Right ventricle myocardium superior (tissue), 1 donor: ENCODE data around the gene SSH2. TPM values are rescaled to one million over a fixed set of nuclear protein-coding genes. Genes with fewer than 3 reads are reported as not detected.

Source experiments
- ATAC-seq: fragments of 200-7000 bp; cut with Tn5 transposase; one replicate; pipeline ENCODE4 v1.9.1; 2020; ENCODE audit warnings: mild to moderate bottlenecking; ENCODE audit not compliant: poor library complexity
- DNase-seq: peaks from one replicate; pipeline ENCODE4 v3.0.0-alpha.2; 2020
- intact Hi-C: fragments of 100-400 bp; cut with DNase I; formaldehyde crosslinking; loops from one replicate; pipeline ENCODE4 v1.11.2; 2022
- total RNA-seq: library from RNA; stranded (reverse); fragmentation: NEBNext Ultra II Directional; extraction: Animal tissue kit (Norgen Biotek cat#: 25700); gene quantifications from one replicate; pipeline ENCODE4 v1.2.1, GENCODE V29; 2021
- donor health status: DM: no; HTN: yes; CAD: no; lungs with severe emphysema.

Gene SSH2
- total RNA-seq, 1 donor from 2014 or later, result 31.3 TPM

DNA sequence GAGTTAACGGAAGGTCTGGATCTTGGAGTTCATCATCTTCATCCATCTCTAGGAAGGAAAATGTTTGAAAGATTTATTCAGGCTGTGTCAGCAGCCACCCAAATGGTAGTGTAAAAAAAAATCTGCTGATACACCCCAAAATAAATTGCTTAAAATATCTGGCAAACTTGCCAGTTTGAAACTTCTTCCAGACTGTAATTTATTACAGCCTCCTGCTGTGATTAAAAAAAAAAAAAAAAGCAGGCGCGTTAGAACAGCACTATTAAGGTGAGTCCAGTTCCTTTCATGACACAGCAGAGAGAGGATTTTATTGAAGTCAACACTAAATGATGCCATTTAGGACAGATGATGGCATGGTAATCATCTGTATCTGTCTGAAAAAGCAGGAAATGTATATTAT is 166.8 kb downstream of the SSH2 start:
- intact Hi-C loops, result loop anchor here (5.0 kb wide), 1 partner anchor 116 kb away; no protein-coding TSS in a partner anchor
- DNase-seq (no peak), ATAC-seq (no peak)

DNA sequence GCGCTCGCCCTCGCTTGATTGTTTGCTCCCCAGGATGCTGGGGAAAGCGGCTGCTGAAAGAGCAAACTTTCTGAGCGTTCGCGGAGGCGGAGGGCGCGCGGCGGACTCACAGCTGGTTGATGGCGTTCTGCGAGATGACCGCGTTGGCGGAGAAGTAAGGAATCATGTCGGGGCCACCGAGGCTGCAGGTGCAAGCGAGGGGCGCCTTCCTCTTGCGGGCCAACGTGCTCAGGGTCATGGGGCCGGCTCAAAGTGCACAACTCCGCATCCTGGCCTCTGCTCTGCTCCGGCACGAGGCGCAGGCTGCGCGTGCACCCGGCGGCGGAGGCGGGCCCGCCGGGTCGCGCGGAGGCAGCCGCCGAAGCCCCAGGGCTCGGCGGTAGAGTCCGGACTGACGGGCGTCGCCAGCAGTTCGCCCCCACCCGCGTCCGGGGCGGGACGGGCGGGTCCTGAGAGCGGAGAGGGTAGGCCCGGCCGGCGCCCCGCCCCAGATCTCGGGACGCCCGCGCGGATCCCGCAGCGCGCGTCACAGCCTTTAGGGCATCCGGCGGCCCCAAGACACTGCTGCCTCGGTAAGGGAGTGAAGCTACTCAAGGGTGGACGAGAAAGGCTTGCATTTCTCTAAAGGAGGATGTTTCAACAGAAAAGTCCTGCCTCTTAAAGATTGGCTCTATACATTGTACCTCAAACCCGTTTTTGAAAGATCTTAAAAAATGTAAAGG is 168.8 kb downstream of the SSH2 start:
- peak; percentile 97 for ATAC-seq
- intact Hi-C loops, result loop anchor here (5.0 kb wide), 1 partner anchor 114 kb away; no protein-coding TSS in a partner anchor
- peak; percentile 97 for DNase-seq

DNA sequence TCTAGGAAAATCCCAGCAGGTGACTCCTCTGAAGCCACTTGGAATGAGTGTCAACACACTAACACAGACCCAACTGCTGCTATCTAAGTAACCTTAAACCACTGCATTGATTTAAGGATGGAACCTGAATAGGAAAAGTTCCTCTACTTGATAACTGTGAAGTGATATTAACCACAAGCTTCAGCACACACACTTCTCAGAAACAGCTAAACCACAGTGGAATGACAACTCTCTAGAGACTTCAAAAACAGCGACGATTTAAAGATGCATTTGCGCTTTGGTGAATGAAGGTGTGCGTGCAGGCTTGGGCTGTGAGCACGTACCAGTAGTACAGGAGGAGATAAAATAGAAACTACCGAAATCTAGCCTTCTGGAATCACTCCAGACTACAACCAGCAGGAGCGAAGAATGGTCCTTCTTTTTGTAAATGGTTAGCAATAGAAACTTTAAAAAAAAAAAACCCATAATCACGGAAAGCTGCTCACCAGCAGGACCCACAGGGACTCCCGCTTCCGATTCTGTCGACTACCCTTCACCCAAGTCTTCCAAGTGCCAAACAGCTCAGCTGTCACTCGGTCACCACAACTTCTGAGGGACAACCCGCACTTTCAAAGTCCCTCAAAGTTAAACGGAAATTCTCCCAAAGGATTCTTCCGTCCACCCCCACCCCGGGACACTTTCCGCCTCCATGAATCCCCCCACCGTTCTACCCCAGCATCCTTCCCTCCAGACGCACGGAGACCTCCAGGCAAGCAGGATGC is 169.6 kb downstream of the SSH2 start:
- no peak for DNase-seq
- intact Hi-C loops, result loop anchor here (5.0 kb wide), 1 partner anchor 113 kb away; no protein-coding TSS in a partner anchor

DNA sequence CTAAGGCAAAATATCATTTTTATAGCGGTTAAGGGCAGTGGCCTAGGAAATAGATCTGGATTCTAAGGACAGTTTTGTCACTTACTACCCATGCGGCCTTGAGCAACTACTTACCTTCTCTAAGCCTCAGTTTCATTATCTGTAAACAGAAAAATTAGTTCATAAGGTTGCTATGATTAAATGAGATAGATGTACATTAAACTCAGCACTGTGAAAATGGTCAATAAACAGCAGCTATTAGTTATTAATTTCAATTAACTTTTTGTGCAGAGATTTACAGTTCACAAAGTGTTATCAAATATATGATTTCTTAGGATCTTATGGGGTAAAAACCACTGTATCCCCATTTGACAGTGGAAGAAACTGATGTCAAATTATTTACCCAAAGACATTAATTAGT is 171.8 kb downstream of the SSH2 start:
- DNase-seq (no peak), ATAC-seq (no peak)
- intact Hi-C loops, result no loop called here

More for the DNA sequence above, 169.6 kb downstream of the SSH2 start:
- peak; percentile 45 for ATAC-seq

DNA sequence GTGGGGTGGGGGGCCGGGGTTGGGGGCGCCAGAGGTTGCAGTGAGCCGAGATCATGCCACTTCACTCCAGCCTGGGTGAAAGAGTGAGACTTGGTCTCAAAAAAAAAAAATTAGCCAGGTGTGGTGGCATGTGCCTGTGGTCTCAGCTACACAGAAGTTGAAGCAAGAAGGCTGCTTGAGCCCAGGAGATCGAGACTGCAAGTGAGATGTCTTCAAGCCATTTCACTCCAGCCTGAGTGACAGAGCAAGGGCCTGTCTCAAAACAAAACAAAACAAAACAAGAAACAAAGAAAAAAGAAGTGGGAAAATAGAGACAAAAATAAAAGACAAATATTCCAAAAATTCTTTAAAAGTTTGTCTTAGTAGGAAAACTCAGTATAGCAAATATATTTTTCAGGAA is 172.2 kb downstream of the SSH2 start:
- DNase-seq, result no peak
- intact Hi-C loops, result no loop called here
- ATAC-seq, result no peak

DNA sequence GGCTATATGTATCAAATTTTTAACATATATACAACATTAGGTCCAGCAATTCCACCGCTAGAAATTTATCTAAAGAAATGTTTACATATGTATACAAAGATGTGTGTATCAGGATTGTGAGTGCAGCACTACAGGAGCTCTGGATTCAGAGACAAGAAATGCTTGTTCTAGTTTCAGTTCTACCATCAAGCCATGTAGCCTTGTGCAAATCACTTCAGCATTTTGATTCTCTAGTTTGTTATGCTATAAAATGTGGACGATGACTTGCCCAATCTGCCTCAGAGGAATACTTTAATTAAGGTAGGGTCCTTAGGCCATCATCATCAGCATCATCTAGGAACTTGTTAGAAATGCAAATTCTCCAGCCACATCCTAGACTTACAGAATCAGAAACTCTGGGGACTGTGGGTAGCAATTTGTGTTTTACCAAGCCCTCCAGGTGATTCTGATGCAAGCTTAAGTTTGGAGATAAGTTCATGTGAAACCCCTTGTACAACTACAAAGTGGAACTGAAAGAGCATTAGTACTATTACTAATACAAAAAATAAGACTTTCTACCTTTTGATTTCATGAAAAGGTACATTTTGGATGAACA is 176.1 kb downstream of the SSH2 start:
- intact Hi-C loops, result no loop called here
- ATAC-seq, result no peak
- DNase-seq, result no peak

DNA sequence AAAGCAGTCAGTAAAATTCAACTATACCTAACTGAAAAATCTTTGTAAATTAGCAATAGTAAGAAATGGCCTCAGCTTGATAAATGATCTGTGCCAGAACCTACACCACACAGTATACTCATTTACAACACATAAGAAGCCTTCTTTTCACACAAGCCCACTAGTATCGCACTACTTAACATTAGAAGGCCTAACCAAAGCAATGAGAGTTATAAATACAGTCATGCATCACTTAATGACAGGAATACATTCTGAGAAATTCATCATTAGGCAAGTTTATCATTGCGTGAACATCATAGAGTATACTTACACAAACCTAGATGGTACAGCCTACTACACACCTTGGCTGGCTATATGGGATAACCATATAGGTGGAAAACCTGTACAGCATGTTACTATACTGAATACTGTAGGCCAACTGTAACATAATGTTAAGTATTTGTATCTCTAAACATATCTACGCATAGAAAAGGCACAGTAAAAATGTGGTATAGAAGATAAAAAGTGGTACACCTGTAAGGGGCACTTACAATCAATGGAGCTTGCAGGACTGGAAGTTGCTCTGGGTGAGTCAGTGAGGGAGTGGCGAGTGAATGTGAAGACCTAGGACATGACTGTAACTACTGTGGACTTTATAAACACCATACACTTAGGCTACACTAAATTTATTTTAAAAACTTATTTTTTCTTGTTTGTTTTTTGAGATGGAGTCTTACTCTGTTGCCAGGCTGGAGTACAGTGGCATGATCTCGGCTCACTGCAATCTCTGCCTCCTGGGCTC is 180.8 kb downstream of the SSH2 start:
- intact Hi-C loops, result loop anchor here (10.0 kb wide), 1 partner anchor 54 kb away; no protein-coding TSS in a partner anchor
- DNase-seq, result no peak
- ATAC-seq, result no peak

DNA sequence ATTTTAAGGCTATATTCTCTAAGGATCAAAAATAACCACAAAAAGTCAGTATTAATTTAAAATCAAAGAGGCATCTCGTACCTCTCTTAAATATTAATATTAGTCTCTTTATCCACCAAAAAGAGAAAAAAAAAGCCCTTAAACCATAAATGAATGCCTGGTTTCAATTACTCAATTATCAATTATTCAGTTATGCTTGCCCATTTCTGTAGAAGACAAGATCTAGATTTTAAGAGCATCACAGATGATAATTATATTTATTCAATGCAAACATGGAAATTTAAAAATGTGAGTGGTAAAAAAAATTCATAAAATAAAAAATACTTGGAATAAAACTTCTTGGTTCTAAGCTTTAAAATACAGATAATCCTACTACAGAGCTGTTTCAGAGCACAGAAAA is 181.6 kb downstream of the SSH2 start:
- intact Hi-C loops, result loop anchor here (10.0 kb wide), 1 partner anchor 54 kb away; no protein-coding TSS in a partner anchor
- ATAC-seq (no peak), DNase-seq (no peak)

DNA sequence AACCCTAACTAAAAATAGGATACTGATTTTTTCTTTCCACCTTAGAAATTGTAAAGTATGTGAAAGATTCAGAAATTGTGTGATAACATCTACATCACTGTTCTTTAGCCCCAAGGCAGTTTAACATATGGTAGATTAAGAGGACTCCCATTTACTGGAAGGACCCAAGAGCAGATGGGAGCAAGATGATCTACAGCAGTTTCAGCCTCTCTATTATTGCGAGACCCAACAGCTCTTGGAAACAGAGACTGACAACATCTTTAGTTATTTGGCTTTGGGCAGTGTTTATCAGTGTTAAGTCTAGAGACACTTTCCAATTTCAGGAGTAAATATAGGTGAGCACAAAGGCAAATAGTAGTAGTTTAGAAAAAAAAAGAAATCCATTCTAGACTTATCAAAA is 182.4 kb downstream of the SSH2 start:
- intact Hi-C loops, result loop anchor here (10.0 kb wide), 1 partner anchor 53 kb away; no protein-coding TSS in a partner anchor
- no peak for ATAC-seq

DNA sequence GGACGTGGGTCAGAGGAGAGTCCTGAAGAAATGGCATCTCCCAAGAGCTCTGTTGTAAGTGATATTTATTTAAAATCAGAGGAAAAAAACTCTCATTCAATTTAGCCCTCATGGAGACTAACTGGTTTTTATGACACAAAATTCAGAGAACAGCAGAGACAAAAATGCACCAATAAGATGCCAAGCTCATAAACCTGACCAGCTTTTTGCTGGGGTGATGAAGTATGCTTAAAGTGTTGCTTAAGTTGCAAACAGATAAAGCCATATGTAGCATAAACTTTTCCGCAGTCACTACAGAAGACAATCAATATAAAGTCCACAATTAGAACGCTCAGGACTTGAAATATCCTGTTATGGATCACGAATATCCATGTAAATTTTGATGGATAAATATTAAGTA is 183.4 kb downstream of the SSH2 start:
- no peak for DNase-seq
- intact Hi-C loops, result loop anchor here (10.0 kb wide), 1 partner anchor 52 kb away; no protein-coding TSS in a partner anchor
- ATAC-seq, result no peak

More for the DNA sequence above, 182.4 kb downstream of the SSH2 start:
- no peak for DNase-seq

DNA sequence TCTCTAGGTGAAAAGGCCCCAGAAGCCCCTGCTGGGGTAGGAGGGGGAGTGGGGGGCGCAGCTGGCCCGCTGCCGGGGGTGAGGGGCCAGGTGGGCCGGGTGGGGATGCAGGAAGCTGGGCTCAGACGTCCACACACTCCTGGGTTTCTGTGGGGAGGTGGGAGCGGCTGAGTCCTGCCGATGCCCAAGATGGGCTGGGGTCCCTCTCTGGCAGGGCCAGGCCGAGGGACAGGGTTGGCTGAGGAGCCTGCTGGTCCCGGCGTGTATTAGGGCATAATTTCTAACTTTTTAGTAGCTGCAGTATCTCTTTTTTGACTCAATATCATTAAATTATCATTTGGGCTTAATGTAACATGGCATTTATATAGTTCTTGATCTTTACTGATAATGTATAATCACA is 185.9 kb downstream of the SSH2 start:
- ATAC-seq (peak; percentile 41), DNase-seq (no peak)
- intact Hi-C loops, result loop anchor here (10.0 kb wide), 1 partner anchor 49 kb away; no protein-coding TSS in a partner anchor

DNA sequence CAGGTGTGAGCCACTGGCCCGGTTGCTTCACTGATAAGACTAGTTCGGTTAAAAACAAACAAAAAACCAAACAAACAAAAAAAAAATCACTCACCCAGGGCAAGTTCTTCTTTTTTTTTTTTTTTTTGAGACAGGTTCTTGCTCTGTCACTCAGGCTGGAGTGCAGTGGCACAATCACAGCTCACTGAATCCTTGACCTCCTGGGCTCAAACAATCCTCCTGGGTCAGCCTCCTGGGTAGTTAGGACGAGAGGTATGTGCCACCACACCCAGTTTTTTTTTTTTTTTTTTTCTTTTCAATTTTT is 187.9 kb downstream of the SSH2 start:
- DNase-seq, result no peak
- ATAC-seq, result no peak
- intact Hi-C loops, result loop anchor here (10.0 kb wide), 1 partner anchor 47 kb away; no protein-coding TSS in a partner anchor

DNA sequence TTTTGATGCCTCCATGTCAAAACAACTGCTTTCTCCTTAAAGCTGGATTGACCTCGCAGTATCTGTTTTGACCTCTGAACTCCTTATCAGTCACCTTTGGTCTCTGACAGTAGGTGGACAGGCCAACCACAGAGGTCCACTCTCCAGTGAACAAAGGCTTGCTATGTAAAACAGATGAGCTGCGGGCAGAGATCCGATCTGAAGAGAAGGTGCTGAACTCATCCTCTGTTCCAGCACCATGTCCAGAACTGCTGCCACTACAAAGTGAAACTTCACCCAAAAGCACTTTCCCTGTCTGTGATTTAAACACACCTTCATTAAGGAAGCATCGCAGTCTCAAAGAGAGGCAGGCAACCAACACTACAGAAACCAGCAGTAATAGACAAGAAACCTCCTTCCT is 190.0 kb downstream of the SSH2 start:
- DNase-seq (no peak), ATAC-seq (peak; percentile 21)
- intact Hi-C loops, result loop anchor here (10.0 kb wide), 1 partner anchor 45 kb away; no protein-coding TSS in a partner anchor

DNA sequence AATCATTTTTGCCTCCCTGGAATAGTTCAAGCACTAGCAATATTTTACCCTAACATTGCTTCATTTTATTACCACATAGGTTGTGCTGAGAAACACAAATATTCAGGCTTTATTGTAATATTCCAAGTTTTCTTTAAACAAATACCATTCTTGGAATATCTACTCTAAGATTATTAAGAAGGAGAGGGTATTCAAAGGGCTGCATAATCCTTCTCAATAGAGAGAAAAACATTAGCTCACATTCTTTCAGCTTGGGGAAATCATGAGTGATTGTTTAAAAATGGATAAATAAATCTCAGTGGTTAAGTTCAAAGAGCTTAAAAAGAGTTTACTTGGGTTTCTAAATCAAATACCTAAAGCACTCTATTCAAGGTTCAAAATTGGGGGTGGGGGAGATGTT is 195.4 kb downstream of the SSH2 start:
- intact Hi-C loops, result no loop called here
- ATAC-seq (no peak), DNase-seq (no peak)

DNA sequence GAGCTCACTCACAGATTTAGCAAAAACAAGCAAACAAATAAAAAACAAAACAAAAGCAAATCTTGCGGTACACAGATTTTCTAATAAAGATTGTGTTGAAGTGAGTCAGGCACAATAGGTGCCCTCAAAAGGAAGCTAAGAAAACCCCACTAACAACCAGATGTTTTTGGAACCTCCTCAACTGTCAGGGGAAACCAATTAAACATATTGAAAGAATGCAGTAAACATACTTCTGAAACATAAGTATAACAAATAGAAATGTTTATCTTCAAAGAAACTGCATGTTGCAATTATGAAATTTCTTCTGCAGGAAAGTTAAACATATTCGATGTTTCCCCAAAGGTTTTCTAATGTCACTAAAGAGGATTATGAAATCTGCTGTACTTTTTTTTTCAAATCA is 196.9 kb downstream of the SSH2 start:
- ATAC-seq (no peak), DNase-seq (no peak)
- intact Hi-C loops, result no loop called here

DNA sequence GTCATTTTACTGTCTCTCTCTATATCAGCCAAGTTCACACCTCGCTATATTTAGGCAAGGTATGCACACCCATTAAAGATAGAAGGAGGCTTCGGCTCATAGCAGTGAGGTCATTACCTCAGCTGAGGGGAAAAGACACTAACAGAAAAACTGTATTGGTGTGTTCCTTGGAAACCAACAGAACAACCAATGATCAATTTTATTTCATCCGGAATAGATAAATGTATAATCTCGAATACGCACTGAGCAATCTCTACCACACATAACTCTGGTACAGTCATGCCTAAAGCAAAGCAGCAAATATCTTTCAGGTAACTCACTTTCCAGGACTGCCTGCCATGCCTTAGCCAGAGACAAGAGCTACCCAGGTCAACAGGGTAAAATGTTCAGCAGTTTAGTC is 197.4 kb downstream of the SSH2 start:
- no peak for DNase-seq
- intact Hi-C loops, result no loop called here
- ATAC-seq, result peak; percentile 91

DNA sequence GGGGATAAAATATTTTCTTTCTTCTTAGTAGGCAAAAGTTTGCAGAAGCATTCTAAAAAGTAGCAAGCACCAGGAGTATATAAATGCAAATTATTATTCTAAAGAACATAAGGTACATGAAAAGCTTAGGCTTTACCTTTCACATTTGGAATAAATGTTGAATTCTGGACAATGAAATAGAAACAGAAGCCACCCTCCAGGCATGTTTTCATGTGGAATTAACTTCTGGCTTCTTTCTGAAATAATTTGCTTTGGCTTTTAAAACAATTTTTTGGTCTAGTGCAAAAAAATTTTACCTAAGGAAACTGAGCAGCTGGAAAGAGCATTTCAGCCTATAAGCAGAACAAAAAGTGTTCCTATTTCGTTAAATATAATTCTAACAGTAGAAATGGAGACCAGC is 197.8 kb downstream of the SSH2 start:
- intact Hi-C loops, result no loop called here
- ATAC-seq (no peak), DNase-seq (no peak)

DNA sequence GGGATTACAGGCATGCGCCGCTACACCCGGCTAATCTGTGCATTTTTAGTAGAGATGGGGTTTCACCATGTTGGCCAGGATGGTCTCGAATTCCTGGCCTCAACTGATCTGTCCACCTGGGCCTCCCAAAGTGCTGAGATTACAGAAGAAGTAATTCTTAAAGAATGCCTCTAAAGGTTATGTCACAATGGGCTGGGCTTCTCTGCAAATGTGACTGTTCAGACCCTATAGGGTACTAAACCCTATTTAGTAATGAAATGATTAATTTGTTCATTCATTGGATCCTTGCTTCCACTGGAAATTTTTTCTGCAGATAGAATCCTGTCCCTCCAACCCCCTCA is 198.5 kb downstream of the SSH2 start:
- intact Hi-C loops, result no loop called here
- no peak for DNase-seq
- ATAC-seq, result no peak

DNA sequence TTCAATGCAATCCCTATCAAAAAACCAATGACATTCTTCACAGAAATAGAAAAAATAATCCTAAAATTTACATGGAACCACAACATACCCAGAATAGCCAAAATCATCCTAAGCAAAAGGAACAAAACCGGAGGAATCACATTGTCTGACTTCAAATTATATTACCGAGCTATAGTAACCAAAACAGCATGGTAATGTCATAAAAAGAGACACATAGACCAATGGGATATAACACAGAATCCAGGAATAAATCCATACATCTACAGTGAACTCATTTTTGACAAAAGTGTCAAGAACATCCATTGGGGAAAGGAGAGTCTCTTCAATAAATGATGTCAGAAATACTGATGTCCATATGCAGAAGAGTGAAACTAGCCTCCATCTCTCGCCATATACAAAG is 201.5 kb downstream of the SSH2 start:
- DNase-seq, result no peak
- ATAC-seq, result no peak
- intact Hi-C loops, result no loop called here
